GM18499 (cell line): ENCODE measurements around the gene EXT2.

ENCODE experiments used
- ATAC-seq: cut with Tn5 transposase; IDR thresholded peaks from one replicate; pipeline ENCODE4 v1.9.1; 2021; ENCODE audit warnings: moderate number of reproducible peaks; ENCODE audit not compliant: insufficient read depth, unreplicated experiment

Gene EXT2

DNA sequence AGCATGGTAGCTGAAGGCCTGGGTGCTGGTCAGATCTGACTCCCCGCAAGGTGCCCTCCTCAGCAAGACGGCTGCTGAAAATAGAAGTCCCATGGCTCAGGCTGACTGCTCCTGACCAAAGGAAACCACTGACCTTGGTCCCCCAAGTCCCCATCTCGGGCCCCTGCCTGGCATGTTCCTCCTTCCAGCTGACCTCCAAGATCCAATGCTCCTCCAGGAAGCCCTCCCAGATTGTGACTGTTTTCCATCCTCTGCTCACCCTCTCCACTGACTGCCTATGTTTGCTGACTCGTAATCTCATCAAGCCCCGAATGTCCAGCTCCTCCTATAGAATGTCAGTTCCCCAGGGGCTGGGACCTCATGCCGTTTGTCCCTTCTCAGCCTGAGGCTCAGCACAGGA, 184.0 kb downstream of the EXT2 start:
- ATAC-seq = no peak

GRCh38 chr11:44280257-44280656, 184.8 kb downstream of the EXT2 start:
- no peak for ATAC-seq

- ATAC-seq = no peak
Measured at GRCh38 chr11:44281151-44281550, 185.7 kb downstream of the EXT2 start.

DNA sequence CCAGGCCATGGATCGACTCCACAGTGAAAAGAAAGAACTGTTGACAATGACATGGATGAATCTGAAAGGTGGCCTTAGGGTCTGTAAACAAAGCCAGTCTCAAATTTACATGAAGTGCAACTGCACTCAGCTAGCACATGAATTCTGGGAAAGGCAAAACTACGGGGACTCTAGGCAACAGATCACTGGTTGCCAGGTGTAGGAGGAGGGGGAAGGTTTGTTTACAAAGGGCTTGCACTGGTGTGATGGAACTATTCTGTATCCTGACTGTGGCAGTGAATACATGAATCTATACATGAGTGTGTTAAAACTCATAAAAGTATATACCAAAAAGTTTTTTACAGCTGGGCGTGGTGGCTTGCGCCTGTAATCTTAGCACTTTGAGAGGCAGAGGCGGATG, 187.1 kb downstream of the EXT2 start:
- ATAC-seq = no peak

DNA sequence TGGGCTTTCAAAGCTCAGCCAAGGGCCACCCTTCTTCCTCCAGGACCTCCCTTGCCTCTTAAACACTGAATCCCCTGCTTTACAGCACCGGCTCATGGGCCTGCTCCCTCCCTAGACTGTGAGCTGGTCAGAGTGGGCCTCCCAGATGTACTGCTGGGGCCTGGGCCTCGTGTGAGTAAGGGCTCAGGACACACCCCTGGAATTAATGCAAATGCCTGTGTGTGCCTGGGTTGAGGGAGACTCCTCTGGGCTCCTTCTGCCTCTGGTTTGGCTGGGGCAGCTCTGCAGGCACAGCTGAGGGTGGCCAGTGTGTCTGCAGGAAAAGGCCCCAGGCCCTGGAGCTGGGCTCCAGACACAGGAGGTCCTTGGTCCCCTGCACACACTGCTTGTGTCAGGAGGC, 190.3 kb downstream of the EXT2 start:
- no peak for ATAC-seq

GRCh38 chr11:44286268-44286880, 190.9 kb downstream of the EXT2 start:
- no peak for ATAC-seq

GRCh38 chr11:44286911-44287310, 191.4 kb downstream of the EXT2 start:
- no peak for ATAC-seq

- no peak for ATAC-seq
Measured at GRCh38 chr11:44288133-44288526, 192.7 kb downstream of the EXT2 start.

- ATAC-seq = no peak
Measured at GRCh38 chr11:44290208-44290607, 194.7 kb downstream of the EXT2 start.
